CD4-positive, alpha-beta T cell treated with Interleukin-15 for 1 hour (primary cell): ENCODE data around the gene VCAM1.

Experiments used
- DNase-seq: peaks from one replicate; pipeline ENCODE4 v3.0.0-alpha.2; 2020

Gene VCAM1

GRCh38 chr1:100724281-100724680, 4.7 kb downstream of the VCAM1 start:
- no peak for DNase-seq

- DNase-seq = no peak
Measured at GRCh38 chr1:100730130-100730529, 10.6 kb downstream of the VCAM1 start.

DNA sequence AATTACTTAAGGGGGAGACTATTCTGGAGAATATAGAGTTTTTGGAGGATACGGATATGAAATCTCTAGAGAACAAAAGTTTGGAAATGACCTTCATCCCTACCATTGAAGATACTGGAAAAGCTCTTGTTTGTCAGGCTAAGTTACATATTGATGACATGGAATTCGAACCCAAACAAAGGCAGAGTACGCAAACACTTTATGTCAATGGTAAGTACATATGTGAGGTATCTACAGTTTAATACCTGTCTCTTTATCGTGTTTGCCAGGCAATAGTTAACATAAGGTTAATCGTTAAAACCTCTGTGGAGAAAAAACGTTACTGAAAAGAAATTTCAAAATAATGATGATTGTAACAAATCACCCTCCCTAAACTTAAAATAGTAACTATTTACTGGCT, 11.8 kb downstream of the VCAM1 start:
- DNase-seq = no peak

GRCh38 chr1:100731758-100732157, 12.2 kb downstream of the VCAM1 start:
- DNase-seq = no peak

DNA sequence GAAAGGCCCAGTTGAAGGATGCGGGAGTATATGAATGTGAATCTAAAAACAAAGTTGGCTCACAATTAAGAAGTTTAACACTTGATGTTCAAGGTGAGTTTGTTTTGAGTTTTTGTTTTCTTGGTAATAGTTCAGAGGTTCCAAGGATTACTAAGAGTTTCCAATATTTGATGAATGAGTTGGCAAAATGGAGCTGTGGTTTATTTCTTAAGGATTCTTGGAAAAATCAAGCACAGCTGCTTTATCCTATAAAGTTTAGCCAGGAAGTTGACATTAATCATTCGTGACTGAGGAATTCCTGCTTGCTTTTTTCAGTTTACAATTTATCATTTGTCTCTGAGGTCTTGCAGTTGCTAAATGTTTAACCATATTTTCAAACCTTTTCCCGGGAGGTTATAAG, 15.1 kb downstream of the VCAM1 start:
- DNase-seq = no peak

DNA sequence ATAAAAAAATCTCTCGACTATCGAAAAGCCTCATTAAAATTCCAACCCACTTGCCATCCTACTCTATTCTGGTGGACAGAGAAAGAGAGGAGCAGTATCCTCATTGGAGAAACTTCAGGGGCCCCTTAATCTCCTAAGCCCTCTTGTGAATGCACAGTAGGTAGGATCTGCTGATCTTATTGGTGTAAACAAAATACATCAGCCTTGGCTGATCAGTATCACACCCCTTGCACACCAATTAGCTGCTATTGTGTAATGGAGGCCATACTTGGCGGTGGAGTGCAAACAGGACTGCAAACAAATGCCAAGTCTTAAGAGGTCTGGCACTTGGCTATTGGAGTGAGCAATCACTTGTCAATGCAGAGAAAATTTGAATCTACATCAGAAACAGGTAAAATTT, 15.7 kb downstream of the VCAM1 start:
- no peak for DNase-seq

DNA sequence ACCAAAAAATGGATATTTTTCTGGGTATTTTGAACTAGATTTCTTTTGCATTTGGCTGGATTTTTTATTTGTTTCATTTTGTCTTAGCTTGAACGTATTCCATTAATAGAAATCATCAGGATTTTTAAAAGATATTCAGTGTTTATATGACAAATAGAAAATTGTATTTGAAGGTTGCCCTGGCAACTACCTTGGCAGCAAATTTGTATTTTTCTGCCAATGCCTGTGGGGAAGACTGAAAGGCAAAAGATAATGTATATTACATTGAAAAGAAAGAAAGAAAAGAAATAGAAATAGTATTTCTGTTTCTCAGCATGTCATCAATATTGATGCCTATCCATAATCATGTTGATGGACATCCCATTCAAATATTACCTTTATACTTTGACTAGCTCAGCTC, 16.8 kb downstream of the VCAM1 start:
- no peak for DNase-seq

GRCh38 chr1:100736746-100737145, 17.2 kb downstream of the VCAM1 start:
- DNase-seq = no peak

- DNase-seq = no peak
Measured at GRCh38 chr1:100746542-100746932, 27.0 kb downstream of the VCAM1 start.

DNA sequence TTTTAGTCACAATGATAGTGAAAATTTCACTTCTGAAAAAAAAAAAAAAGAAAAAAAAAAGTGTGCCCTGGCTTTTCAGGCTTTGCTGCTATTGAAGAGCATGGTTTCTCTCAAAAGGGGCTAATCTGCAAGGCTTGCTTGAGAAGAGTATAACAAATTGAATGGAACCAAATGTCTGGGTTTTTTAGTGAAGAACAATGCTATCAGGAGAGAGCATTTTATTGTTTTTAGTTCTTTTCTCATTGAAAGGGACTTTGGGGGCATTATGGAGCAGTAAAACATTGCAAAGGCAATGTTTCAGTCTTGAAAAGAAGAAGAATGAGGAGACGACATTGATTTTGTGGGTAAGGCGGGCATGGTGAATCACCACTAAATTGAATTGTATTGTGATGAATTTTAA, 28.2 kb downstream of the VCAM1 start:
- DNase-seq = no peak

DNA sequence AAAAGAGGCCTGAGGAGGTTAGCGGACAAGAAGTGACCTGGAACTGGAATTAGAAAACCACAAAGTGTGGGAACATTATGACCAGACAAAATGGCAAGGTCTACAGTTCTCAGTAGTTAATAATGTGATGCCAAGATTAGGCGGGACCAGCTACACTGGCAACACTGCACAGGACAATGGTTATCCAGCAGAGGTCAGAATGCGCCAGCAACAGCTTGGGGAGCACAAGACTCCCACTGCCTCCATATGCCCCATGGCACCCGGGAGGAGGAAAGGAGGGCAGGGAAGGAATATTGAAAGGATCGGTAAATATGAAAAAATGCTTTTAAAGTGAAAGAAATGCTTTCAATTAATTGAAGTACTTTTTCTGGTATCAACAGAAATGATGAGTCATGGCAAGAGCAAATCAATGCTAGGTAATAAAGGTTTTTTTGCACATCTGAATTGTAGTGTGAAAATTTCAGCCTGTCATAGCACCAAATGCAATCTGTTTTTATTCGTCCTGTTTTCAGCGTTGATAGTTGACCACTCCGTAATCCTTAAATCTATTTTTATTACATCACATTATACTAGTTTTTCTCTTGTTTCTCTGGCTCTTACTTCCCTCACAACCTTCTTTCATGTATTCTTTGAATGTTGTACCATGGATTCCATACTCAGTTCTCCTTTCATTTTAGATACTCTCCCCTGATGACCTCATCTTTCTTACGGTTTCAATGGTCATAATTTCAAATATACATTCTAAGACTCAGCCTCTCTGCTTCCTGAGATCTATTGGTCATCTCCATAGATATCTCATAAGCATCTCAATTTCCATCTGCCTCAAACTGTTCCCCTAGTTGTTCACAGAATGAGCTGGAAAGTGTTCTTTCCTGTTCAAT, 30.7 kb downstream of the VCAM1 start:
- no peak for DNase-seq

DNA sequence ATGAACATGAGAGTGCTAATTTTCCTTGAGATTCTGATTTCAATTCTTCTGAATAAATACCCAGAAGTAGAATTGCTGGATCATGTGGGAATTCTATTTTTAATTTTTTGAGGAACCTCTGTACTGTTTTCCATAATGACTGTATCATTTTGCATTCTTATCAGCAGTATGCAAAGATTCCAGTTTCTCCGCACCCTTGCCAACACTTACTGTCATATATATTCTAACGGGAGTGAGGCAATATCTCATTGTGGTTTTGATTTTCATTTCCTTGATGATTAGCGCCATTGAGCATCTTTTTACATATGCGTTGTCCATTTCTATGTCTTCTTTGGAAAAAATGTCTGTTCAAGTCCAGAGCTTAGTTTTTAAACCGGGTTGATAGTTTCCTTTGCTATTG, 33.2 kb downstream of the VCAM1 start:
- no peak for DNase-seq

- no peak for DNase-seq
Measured at GRCh38 chr1:100757946-100758345, 38.4 kb downstream of the VCAM1 start.

- DNase-seq = no peak
Measured at GRCh38 chr1:100759188-100759587, 39.6 kb downstream of the VCAM1 start.

GRCh38 chr1:100760511-100760910, 41.0 kb downstream of the VCAM1 start:
- DNase-seq = no peak

GRCh38 chr1:100762461-100762860, 42.9 kb downstream of the VCAM1 start:
- no peak for DNase-seq

GRCh38 chr1:100767176-100767890, 47.8 kb downstream of the VCAM1 start:
- no peak for DNase-seq

- no peak for DNase-seq
Measured at GRCh38 chr1:100769323-100769722, 49.8 kb downstream of the VCAM1 start.

- no peak for DNase-seq
Measured at GRCh38 chr1:100769906-100770646, 50.5 kb downstream of the VCAM1 start.

- DNase-seq = no peak
Measured at GRCh38 chr1:100773444-100773843, 53.9 kb downstream of the VCAM1 start.

GRCh38 chr1:100774370-100774769, 54.8 kb downstream of the VCAM1 start:
- DNase-seq = no peak

DNA sequence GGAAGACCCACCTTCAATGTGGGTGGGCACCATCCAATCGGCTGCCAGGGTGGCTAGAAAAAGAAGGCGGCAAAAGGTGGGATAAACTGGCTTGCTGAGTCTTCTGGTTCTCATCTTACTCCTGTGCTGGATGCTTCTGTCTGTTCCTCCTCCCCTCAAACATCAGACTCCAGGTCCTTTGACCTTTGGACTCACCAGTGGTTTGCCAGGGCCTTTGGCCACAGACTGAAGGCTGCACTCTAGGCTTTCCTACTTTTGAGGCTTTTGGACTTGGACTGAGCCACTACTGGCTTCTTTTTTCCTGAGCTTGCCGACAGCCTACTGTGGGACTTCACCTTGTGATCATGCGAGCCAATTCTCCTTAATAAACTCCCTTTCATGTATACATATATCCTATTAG, 55.9 kb downstream of the VCAM1 start:
- no peak for DNase-seq

DNA sequence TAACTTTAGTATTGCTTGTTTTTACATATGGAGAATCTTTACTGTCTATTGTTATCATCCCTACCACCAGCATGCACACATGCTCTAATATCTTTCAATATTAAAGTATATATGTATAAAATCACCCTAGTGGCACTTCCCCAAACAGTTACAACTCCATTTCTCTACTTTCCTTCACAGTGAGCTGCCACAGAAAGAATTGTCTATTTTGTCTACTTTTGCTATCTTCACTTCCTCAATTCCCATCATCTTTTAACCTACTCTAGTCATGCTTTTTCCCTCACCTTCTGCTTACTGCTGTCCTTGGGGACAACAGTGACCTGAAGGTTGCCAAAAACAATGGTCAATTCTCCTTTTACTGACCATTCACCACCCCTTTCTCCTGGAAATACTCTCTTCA, 59.2 kb downstream of the VCAM1 start:
- DNase-seq = no peak

DNA sequence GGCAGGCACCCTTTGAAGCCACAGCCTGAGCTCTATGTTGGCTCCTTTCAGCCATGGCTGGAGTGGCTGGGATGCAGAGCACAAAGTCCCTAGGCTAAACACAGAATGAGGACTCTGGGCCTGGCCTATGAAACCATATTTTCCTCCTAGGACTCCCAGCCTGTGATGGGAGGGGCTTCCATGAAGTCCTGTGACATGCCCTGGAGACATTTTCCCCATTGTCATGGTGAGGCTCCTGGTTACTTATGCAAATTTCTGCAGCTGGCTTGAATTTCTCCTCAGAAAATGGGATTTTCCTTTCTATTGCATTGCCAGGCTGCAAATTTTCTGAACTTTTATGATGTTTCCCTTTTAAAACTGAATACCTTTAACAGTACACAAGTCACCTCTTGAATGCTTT, 61.3 kb downstream of the VCAM1 start:
- DNase-seq = no peak
